Measurements from ENCODE around the gene HS3ST5.
"Not testable (repeated sequence)": the region's sequence is repeated elsewhere in the genome, so short reads cannot be mapped to it uniquely, and the experiment has no call there.

HS3ST5 gene

GRCh38 chr6:114151064-114151690, 191.6 kb downstream of the HS3ST5 start:
- no peak overlapping the region for H3K4me3 ChIP-seq (ENCODE audit: low read length)
- no peak for TF ChIP-seq ZNF274 (IDR thresholded peaks at IDR 0.05; ENCODE audit: low read depth, low read length)

GRCh38 chr6:114149182-114149581, 193.6 kb downstream of the HS3ST5 start:
- not testable (repeated sequence) for H3K4me3 ChIP-seq (ENCODE audit: low read length)

- no peak for TF ChIP-seq ZNF274 (IDR thresholded peaks at IDR 0.05; ENCODE audit: low read depth, low read length)
Measured at GRCh38 chr6:114144887-114145851, 197.7 kb downstream of the HS3ST5 start.

GRCh38 chr6:114142258-114142657, 200.6 kb downstream of the HS3ST5 start:
- no peak overlapping the region for H3K4me3 ChIP-seq (ENCODE audit: low read length)
- TF ChIP-seq ZNF274 (IDR thresholded peaks at IDR 0.05; ENCODE audit: low read depth, low read length): no peak

More at GRCh38 chr6:114144887-114145851, 197.7 kb downstream of the HS3ST5 start:
- no peak overlapping the region for H3K4me3 ChIP-seq (ENCODE audit: low read length)

- TF ChIP-seq ZNF274 (IDR thresholded peaks at IDR 0.05; ENCODE audit: low read depth, low read length): no peak
- no peak overlapping the region for H3K4me3 ChIP-seq (ENCODE audit: low read length)
Measured at GRCh38 chr6:114140416-114140815, 202.4 kb downstream of the HS3ST5 start.

GRCh38 chr6:114138577-114139248, 204.1 kb downstream of the HS3ST5 start:
- no peak overlapping the region for H3K4me3 ChIP-seq (ENCODE audit: low read length)
- TF ChIP-seq ZNF274 (IDR thresholded peaks at IDR 0.05; ENCODE audit: low read depth, low read length): no peak

- H3K4me3 ChIP-seq (ENCODE audit: low read length): no peak overlapping the region
- no peak for TF ChIP-seq ZNF274 (IDR thresholded peaks at IDR 0.05; ENCODE audit: low read depth, low read length)
Measured at GRCh38 chr6:114135363-114135971, 207.4 kb downstream of the HS3ST5 start.

- no peak overlapping the region for H3K4me3 ChIP-seq (ENCODE audit: low read length)
- no peak for TF ChIP-seq ZNF274 (IDR thresholded peaks at IDR 0.05; ENCODE audit: low read depth, low read length)
Measured at GRCh38 chr6:114133816-114134215, 209.0 kb downstream of the HS3ST5 start.

GRCh38 chr6:114131945-114132344, 210.9 kb downstream of the HS3ST5 start:
- H3K4me3 ChIP-seq (ENCODE audit: low read length): no peak overlapping the region
- no peak for TF ChIP-seq ZNF274 (IDR thresholded peaks at IDR 0.05; ENCODE audit: low read depth, low read length)

- TF ChIP-seq ZNF274 (IDR thresholded peaks at IDR 0.05; ENCODE audit: low read depth, low read length): no peak
- H3K4me3 ChIP-seq (ENCODE audit: low read length): no peak overlapping the region
Measured at GRCh38 chr6:114125576-114125975, 217.2 kb downstream of the HS3ST5 start.

GRCh38 chr6:114121913-114122662, 220.7 kb downstream of the HS3ST5 start:
- H3K4me3 ChIP-seq (ENCODE audit: low read length): no peak overlapping the region
- TF ChIP-seq ZNF274 (IDR thresholded peaks at IDR 0.05; ENCODE audit: low read depth, low read length): no peak

GRCh38 chr6:114119056-114119455, 223.8 kb downstream of the HS3ST5 start:
- no peak overlapping the region for H3K4me3 ChIP-seq (ENCODE audit: low read length)
- no peak for TF ChIP-seq ZNF274 (IDR thresholded peaks at IDR 0.05; ENCODE audit: low read depth, low read length)

GRCh38 chr6:114115652-114116051, 227.2 kb downstream of the HS3ST5 start:
- no peak overlapping the region for H3K4me3 ChIP-seq (ENCODE audit: low read length)
- no peak for TF ChIP-seq ZNF274 (IDR thresholded peaks at IDR 0.05; ENCODE audit: low read depth, low read length)

Measured in GM08714 (cell line).